Uterus (tissue), 4 donors: Measurements from ENCODE around the gene COL25A1. TPM values are rescaled to one million over a fixed set of nuclear protein-coding genes. Genes with fewer than 3 reads are reported as not detected.

Source experiments
- DNase-seq, 2 donors: peaks; one replicate each; pipeline ENCODE4 v3.0.0-alpha.2; 2019 to 2020
- H3K27ac ChIP-seq, 2 donors: fragments of 200-600 bp; sonication (generic); 1 replicate in 1 of 2; 2 replicates in 1 of 2; pipeline ENCODE4 v1.5.1; 2016 to 2018
- H3K27me3 ChIP-seq, 2 donors: fragments of 200-600 bp; sonication (generic); one replicate each; pipeline ENCODE4 v1.5.1; 2018 to 2019; ENCODE audit warnings: control low read depth in 1 of 2
- H3K36me3 ChIP-seq, 2 donors: fragments of 200-600 bp; sonication (generic); one replicate each; pipeline ENCODE4 v1.5.1; 2019; ENCODE audit warnings: control low read depth in 1 of 2
- H3K4me1 ChIP-seq, 2 donors: fragments of 200-600 bp; sonication (generic); one replicate each; pipeline ENCODE4 v1.5.1; 2018 to 2019; ENCODE audit warnings: control low read depth in 1 of 2
- H3K4me3 ChIP-seq, 2 donors: fragments of 200-600 bp; sonication (generic); 1 replicate in 1 of 2; 2 replicates in 1 of 2; pipeline ENCODE4 v1.5.1; 2018 to 2019; ENCODE audit warnings: mild to moderate bottlenecking in 1 of 2
- H3K9me3 ChIP-seq, 2 donors: fragments of 200-600 bp; sonication (generic); one replicate each; pipeline ENCODE4 v1.5.1; 2019; ENCODE audit warnings: control low read depth in 1 of 2
- POLR2A ChIP-seq, 2 donors: fragments of 450-650 bp; IDR thresholded peaks; one replicate each; pipeline ENCODE4 v1.6.1; 2016; ENCODE audit warnings: antibody characterized with exemption in 2 of 2, mild to moderate bottlenecking in 1 of 2, moderate library complexity in 1 of 2
- intact Hi-C: fragments of 100-400 bp; cut with DNase I; formaldehyde crosslinking; loops from one replicate; pipeline ENCODE4 v1.15.1; 2023; ENCODE audit warnings: low total_unique reads
- total RNA-seq, 4 donors: library from RNA; depleted of rRNA in 3 of 4; stranded (reverse); fragments of >200 nt in 3 of 4; gene quantifications; one replicate each; pipeline versions ENCODE4 v1.1.0 to v1.2.4, GENCODE V29; 2014 to 2023
- TF ChIP-seq, protein P1 (sequence below), 4 experiments: fragments of 200-600 bp in 2 of 4; fragments of 450-650 bp in 2 of 4; sonication (generic) in 2 of 4; IDR thresholded peaks; one replicate each; pipeline ENCODE4 v1.5.1; 2016 to 2019; ENCODE audit warnings: antibody characterized with exemption in 4 of 4, mild to moderate bottlenecking in 2 of 4, moderate library complexity in 1 of 4
- donor health status: DM: yes; HTN: yes; CAD: no.

The COL25A1 gene
- total RNA-seq, 4 donors from 2014 or later, result 0.26 to 41.1 (median 1.8) TPM; not detected in 1

DNA sequence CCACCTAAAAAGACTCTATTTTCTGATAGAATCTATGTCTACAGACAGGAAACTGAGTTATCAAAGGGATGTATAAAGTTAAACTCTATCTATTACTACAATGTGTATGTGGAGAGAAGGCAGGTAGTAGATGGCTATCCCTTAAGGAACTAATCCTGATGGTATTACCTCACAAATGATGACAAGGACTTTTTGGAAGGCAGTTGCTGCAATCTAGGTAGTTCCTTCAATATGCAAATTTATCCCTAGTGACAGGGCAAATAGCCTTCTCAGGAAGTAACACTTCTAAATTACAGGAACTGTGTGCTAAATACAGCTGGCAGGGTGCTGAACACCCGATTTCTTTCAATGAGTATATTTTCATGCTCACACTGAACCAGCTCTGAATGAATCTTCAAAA lies 177.4 kb downstream of the COL25A1 start:
- no peak for DNase-seq
- H3K36me3 ChIP-seq, result no peaks in the 10 kb centered on the region
- H3K9me3 ChIP-seq, result no peaks in the 10 kb centered on the region
- H3K4me3 ChIP-seq, result no peak overlapping the region
- no peak overlapping the region for H3K27ac ChIP-seq
- H3K4me1 ChIP-seq, result no peaks in the 10 kb centered on the region
- no peak for TF ChIP-seq POLR2A (IDR thresholded peaks at IDR 0.05)
- TF ChIP-seq, protein P1, sequence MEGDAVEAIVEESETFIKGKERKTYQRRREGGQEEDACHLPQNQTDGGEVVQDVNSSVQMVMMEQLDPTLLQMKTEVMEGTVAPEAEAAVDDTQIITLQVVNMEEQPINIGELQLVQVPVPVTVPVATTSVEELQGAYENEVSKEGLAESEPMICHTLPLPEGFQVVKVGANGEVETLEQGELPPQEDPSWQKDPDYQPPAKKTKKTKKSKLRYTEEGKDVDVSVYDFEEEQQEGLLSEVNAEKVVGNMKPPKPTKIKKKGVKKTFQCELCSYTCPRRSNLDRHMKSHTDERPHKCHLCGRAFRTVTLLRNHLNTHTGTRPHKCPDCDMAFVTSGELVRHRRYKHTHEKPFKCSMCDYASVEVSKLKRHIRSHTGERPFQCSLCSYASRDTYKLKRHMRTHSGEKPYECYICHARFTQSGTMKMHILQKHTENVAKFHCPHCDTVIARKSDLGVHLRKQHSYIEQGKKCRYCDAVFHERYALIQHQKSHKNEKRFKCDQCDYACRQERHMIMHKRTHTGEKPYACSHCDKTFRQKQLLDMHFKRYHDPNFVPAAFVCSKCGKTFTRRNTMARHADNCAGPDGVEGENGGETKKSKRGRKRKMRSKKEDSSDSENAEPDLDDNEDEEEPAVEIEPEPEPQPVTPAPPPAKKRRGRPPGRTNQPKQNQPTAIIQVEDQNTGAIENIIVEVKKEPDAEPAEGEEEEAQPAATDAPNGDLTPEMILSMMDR (IDR thresholded peaks at IDR 0.05), result no peak
- intact Hi-C loops, result no loop called here
- no peaks in the 10 kb centered on the region for H3K27me3 ChIP-seq

DNA sequence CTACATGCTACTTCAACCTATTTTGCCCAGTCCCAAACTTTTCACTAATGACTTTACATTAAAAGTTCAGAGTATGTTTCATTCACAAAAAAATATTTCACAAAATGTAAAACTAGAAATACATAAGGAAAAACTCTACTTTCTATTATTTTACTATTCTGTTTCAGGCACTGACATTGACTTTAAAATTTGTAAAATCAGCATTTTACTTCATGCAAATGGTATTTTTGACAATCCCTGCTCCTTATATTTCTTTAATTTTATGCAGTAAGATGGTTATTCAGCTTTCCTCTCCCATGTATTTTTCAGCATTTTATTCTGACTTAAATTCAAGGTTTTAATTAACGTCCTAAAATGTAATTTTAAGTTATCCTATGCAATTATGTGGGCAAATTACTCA lies 178.5 kb downstream of the COL25A1 start:
- intact Hi-C loops, result no loop called here
- no peak for TF ChIP-seq POLR2A (IDR thresholded peaks at IDR 0.05)
- TF ChIP-seq, protein P1 (IDR thresholded peaks at IDR 0.05), result no peak
- H3K4me1 ChIP-seq, result no peaks in the 10 kb centered on the region

DNA sequence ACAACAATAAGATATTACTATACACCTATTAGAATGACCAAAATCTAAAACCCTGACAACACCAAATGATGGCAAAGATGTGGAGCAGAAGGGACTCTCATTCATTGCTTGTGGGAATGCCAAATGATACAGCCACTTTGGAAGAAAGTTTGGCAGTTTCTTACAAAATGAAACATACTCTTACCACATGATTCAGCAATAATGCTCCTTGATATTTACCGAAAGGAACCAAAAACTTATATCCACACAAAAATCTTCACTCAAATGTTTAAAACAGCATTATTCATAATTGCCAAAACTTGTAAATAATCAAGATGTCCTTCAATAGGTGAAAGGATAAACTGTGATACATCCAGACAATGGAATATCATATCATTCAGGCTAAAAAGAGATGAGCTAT lies 180.9 kb downstream of the COL25A1 start:
- Histone ChIP-seq H3K36me3 (no peaks in the 10 kb centered on the region), H3K27ac (no peak overlapping the region), H3K4me3 (no peak overlapping the region), H3K9me3 (no peaks in the 10 kb centered on the region), H3K4me1 (no peaks in the 10 kb centered on the region), H3K27me3 (no peaks in the 10 kb centered on the region)
- TF ChIP-seq, protein P1 (IDR thresholded peaks at IDR 0.05), result no peak
- no peak for TF ChIP-seq POLR2A (IDR thresholded peaks at IDR 0.05)
- intact Hi-C loops, result no loop called here
- no peak for DNase-seq

More for the DNA sequence above, 178.5 kb downstream of the COL25A1 start:
- no peaks in the 10 kb centered on the region for H3K36me3 ChIP-seq
- no peaks in the 10 kb centered on the region for H3K27me3 ChIP-seq
- no peak overlapping the region for H3K27ac ChIP-seq
- DNase-seq, result no peak
- no peaks in the 10 kb centered on the region for H3K9me3 ChIP-seq
- H3K4me3 ChIP-seq, result no peak overlapping the region

DNA sequence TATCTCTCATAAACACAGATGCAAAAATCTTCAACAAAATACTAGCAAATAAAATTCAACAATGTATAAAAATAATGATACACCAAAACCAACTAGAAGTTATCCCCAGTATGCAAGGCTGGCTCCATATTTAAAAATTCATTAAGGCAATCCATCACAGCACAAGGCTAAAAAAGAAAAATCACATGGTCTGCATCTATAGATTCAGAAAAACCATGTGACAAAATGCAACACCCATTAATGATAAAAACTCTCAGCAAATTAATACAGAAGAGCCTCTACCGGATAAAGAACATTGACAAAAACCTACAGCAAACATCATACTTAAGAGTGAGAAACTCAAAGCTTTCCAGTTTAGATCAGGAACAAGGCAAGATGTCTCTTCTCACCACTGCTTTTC lies 182.6 kb downstream of the COL25A1 start:
- intact Hi-C loops, result no loop called here
- H3K36me3 ChIP-seq, result no peaks in the 10 kb centered on the region
- DNase-seq, result no peak
- no peaks in the 10 kb centered on the region for H3K27me3 ChIP-seq
- H3K9me3 ChIP-seq, result no peaks in the 10 kb centered on the region
- H3K4me1 ChIP-seq, result no peaks in the 10 kb centered on the region
- TF ChIP-seq, protein P1 (IDR thresholded peaks at IDR 0.05), result no peak
- no peak for TF ChIP-seq POLR2A (IDR thresholded peaks at IDR 0.05)
- no peak overlapping the region for H3K27ac ChIP-seq
- H3K4me3 ChIP-seq, result no peak overlapping the region

DNA sequence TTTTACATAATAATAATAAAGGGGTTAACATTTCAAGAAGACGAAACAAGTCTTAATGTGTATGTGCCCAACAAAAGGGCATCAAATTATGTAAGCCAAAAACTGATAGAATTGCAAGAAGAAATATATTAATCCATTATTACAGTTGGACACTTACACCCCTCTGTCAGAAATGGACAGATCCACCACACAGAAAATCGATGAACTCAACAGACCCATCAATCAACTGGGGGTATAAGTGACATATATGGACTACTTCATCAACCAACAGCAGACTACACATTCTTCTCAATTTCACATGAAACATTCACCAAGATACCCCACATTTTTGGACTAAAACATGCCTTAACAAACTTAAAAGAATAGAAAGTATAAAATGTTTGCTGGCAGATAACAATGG lies 183.8 kb downstream of the COL25A1 start:
- H3K4me3 ChIP-seq, result no peak overlapping the region
- H3K27me3 ChIP-seq, result no peaks in the 10 kb centered on the region
- H3K36me3 ChIP-seq, result no peaks in the 10 kb centered on the region
- no peak for DNase-seq
- intact Hi-C loops, result no loop called here
- TF ChIP-seq POLR2A (IDR thresholded peaks at IDR 0.05), result no peak
- TF ChIP-seq, protein P1 (IDR thresholded peaks at IDR 0.05), result no peak
- no peaks in the 10 kb centered on the region for H3K9me3 ChIP-seq
- H3K27ac ChIP-seq, result no peak overlapping the region
- H3K4me1 ChIP-seq, result no peaks in the 10 kb centered on the region
